NOMO-1 (cell line): ENCODE results near the gene STH.

Source experiments
- DNase-seq, 2 experiments: peaks; one replicate each; lab custom pipeline; 2025; ENCODE audit not compliant: unreplicated experiment in 2 of 2; lab: John Stamatoyannopoulos, UW

STH gene

GRCh38 chr17:46025060-46025459, 26.0 kb downstream of the STH start:
- no peak for DNase-seq

GRCh38 chr17:46025510-46026165, 26.6 kb downstream of the STH start:
- DNase-seq: no peak

- no peak for DNase-seq
Observed at GRCh38 chr17:46026166-46027047, 27.4 kb downstream of the STH start.

- no peak for DNase-seq
Observed at GRCh38 chr17:46027048-46027975, 28.3 kb downstream of the STH start.

- DNase-seq: no peak
Observed at GRCh38 chr17:46027976-46028325, 28.9 kb downstream of the STH start.

- no peak for DNase-seq
Observed at GRCh38 chr17:46028374-46028773, 29.3 kb downstream of the STH start.

- DNase-seq: no peak
Observed at GRCh38 chr17:46028981-46029565, 30.0 kb downstream of the STH start.

- DNase-seq: no peak
Observed at GRCh38 chr17:46029627-46030026, 30.6 kb downstream of the STH start.

GRCh38 chr17:46030752-46031151, 31.7 kb downstream of the STH start:
- no peak for DNase-seq

- no peak for DNase-seq
Observed at GRCh38 chr17:46031440-46031839, 32.4 kb downstream of the STH start.

- DNase-seq: no peak
Observed at GRCh38 chr17:46031920-46032319, 32.9 kb downstream of the STH start.

GRCh38 chr17:46032909-46033308, 33.9 kb downstream of the STH start:
- no peak for DNase-seq

GRCh38 chr17:46033392-46033791, 34.3 kb downstream of the STH start:
- DNase-seq: no peak

GRCh38 chr17:46035112-46035818, 36.2 kb downstream of the STH start:
- no peak for DNase-seq

- DNase-seq: no peak
Observed at GRCh38 chr17:46036491-46036890, 37.4 kb downstream of the STH start.

GRCh38 chr17:46037722-46038255, 38.7 kb downstream of the STH start:
- DNase-seq: no peak

- DNase-seq: no peak
Observed at GRCh38 chr17:46038414-46038813, 39.4 kb downstream of the STH start.

- DNase-seq: no peak
Observed at GRCh38 chr17:46038937-46039336, 39.9 kb downstream of the STH start.

GRCh38 chr17:46039592-46040186, 40.6 kb downstream of the STH start:
- no peak for DNase-seq

GRCh38 chr17:46042246-46042645, 43.2 kb downstream of the STH start:
- no peak for DNase-seq
